ENCODE measurements around the gene SORCS2. TPM values are rescaled to one million over a fixed set of nuclear protein-coding genes. Genes with fewer than 3 reads are reported as not detected.
A peak's percentile ranks its signal among the peaks of the same experiment; 100 is the strongest.

Gene SORCS2
- total RNA-seq, 6 experiments from 2014 or later = 0.18 to 6.2 (median 3.1) TPM

DNA sequence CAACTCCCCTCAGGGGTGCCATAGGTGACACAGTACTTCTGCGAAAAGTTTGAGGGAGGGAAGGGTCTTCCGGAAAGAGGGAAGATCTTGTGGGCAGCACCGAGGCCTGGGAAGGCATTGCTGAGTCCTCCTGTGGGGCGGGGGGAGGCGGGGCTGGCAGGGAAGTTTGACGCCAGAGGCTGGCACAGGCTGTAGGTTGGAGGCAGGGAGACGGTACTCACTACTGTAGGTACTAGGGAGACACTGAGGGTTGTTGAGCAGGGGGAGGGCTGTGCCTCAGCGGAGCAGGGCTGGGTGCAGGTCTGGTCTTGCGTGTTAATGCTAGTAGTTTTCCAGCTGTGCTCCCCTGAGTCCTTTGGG lies 265.7 kb downstream of the SORCS2 start:
- Histone ChIP-seq H3K36me3 (no peaks in the 10 kb centered on the region), H3K27me3 (no peaks in the 10 kb centered on the region), H3K4me3 (no peak overlapping the region), H3K9me3 (no peaks in the 10 kb centered on the region), H3K4me1 (peaks cover 0 to 16% (median 8%) of the 10 kb centered on the region in 4 donors), H3K27ac (no peak overlapping the region)
- ATAC-seq = no peak
- 80% methylated on average over 1 of the region's 9 CpGs for WGBS (ENCODE audit: insufficient coverage, low coverage, low lambda C conversion rate, missing lambda C conversion rate)
- intact Hi-C loops (cut with DNase I) = no loop called here
- no peak for DNase-seq
- no peak for TF ChIP-seq POLR2A (IDR thresholded peaks at IDR 0.05)
- TF ChIP-seq, protein P1, sequence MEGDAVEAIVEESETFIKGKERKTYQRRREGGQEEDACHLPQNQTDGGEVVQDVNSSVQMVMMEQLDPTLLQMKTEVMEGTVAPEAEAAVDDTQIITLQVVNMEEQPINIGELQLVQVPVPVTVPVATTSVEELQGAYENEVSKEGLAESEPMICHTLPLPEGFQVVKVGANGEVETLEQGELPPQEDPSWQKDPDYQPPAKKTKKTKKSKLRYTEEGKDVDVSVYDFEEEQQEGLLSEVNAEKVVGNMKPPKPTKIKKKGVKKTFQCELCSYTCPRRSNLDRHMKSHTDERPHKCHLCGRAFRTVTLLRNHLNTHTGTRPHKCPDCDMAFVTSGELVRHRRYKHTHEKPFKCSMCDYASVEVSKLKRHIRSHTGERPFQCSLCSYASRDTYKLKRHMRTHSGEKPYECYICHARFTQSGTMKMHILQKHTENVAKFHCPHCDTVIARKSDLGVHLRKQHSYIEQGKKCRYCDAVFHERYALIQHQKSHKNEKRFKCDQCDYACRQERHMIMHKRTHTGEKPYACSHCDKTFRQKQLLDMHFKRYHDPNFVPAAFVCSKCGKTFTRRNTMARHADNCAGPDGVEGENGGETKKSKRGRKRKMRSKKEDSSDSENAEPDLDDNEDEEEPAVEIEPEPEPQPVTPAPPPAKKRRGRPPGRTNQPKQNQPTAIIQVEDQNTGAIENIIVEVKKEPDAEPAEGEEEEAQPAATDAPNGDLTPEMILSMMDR (IDR thresholded peaks at IDR 0.05) = no peak

DNA sequence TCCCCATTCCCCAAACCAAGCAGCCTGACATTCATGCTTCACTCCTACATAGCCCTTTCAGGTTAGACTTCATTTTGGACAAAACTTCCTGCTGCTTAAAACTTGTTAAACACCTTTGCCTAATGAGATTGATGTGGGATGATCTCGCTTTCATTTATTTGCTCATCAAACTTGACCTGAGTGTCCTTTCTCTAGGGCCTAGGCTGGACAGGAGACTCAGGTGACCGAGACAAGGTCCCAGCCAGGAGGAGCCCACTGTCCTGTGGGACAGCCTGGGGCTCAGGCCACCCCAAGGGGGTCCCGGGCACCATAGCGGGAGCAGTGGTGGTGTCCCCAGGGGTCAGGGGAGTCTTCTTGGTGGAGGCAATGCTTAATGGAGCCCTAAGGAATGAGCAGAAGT lies 266.1 kb downstream of the SORCS2 start:
- no peak for ATAC-seq
- Histone ChIP-seq H3K27ac (no peak overlapping the region), H3K27me3 (no peaks in the 10 kb centered on the region), H3K36me3 (no peaks in the 10 kb centered on the region), H3K4me1 (peaks cover 0 to 19% (median 8%) of the 10 kb centered on the region in 4 donors), H3K9me3 (no peaks in the 10 kb centered on the region), H3K4me3 (no peak overlapping the region)
- DNase-seq = no peak
- WGBS (ENCODE audit: insufficient coverage, low coverage, low lambda C conversion rate, missing lambda C conversion rate) = no CpG with 5 or more reads among the region's 4 CpGs
- intact Hi-C loops (cut with DNase I) = no loop called here
- TF ChIP-seq, protein P1 (IDR thresholded peaks at IDR 0.05) = no peak
- no peak for TF ChIP-seq POLR2A (IDR thresholded peaks at IDR 0.05)

DNA sequence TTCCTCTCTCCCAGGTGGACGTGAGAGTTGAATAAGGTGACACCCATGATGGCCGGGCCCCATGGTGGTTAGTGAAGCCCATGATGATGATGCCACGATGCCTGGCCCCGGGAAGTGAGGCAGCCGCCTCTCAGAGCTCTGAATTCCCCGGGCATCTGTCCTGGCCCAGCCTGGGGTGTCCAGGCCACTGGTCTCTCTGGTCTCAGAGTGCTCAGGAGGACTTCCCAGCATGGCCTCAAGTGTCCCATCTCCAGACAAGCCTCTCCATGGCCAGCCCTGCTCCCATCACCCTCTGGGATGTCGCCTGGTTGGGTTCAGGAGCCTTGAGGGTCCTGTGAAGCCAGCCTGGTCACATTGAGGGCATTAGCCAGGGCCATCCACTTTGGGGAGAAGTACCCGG lies 267.1 kb downstream of the SORCS2 start:
- TF ChIP-seq POLR2A (IDR thresholded peaks at IDR 0.05) = no peak
- TF ChIP-seq, protein P1 (IDR thresholded peaks at IDR 0.05) = no peak
- Histone ChIP-seq H3K9me3 (no peaks in the 10 kb centered on the region), H3K4me3 (no peak overlapping the region), H3K4me1 (peaks cover 0 to 23% (median 8%) of the 10 kb centered on the region in 4 donors), H3K27ac (no peak overlapping the region), H3K27me3 (no peaks in the 10 kb centered on the region), H3K36me3 (no peaks in the 10 kb centered on the region)
- WGBS (ENCODE audit: insufficient coverage, low coverage, low lambda C conversion rate, missing lambda C conversion rate) = 83% methylated on average over 1 of the region's 8 CpGs
- no peak for DNase-seq
- ATAC-seq = no peak
- intact Hi-C loops (cut with DNase I) = no loop called here

DNA sequence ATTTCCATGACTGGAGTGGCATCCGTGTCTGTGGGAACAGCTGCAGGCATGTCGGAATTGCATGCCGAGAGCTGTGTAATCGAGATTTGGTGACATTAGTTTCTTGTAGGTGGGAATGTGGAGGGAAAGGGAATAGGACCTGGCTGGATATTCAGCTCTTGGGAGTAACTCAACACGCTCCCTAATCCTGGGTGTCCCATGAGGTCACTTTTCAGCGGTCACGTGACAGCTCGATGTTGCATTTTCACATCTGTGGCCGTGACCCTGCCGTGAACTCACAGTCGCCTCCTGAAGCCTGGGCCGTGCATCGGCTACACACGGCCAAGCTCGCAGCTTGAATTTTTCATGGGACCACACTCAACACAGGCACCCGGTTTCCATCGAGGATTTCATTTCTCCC lies 268.2 kb downstream of the SORCS2 start:
- ATAC-seq = peak; percentile 36 to 67 (median 40)
- intact Hi-C loops (cut with DNase I) = loop anchor here in 1 of 2 donors (5.0 to 10.0 kb wide), 2 partner anchors 123 to 254 kb away; no protein-coding TSS in a partner anchor
- Histone ChIP-seq H3K9me3 (no peaks in the 10 kb centered on the region), H3K4me3 (no peak overlapping the region), H3K27ac (no peak overlapping the region), H3K4me1 (peaks cover 0 to 23% (median 8%) of the 10 kb centered on the region in 4 donors), H3K27me3 (no peaks in the 10 kb centered on the region), H3K36me3 (no peaks in the 10 kb centered on the region)
- peak in 2 of 3 donors; percentile 53 to 74 for DNase-seq
- 17% methylated on average over 1 of the region's 17 CpGs for WGBS (ENCODE audit: insufficient coverage, low coverage, low lambda C conversion rate, missing lambda C conversion rate)
- TF ChIP-seq, protein P1 (IDR thresholded peaks at IDR 0.05) = no peak
- no peak for TF ChIP-seq POLR2A (IDR thresholded peaks at IDR 0.05)

DNA sequence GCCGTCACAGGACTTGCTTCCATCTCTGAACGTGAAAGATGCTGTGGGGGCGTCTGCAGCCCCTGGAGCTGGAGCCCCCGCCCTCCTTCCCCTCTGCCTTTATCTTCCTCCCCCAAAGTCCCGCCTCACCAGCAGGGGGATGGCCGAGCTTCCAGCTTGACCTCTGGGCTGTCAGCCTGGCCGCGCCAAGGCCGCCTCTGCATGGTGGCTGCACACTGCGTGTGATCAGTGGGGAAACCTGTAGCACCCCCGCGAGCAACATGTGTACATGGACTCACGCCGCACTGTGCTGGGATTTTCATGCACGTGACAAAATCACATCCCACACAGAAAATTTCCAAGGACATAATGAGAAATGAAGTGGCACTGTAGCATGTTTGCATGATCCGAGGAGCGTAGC lies 268.9 kb downstream of the SORCS2 start:
- WGBS (ENCODE audit: insufficient coverage, low coverage, low lambda C conversion rate, missing lambda C conversion rate) = 60% methylated on average over 9 of the region's 17 CpGs
- no peak for DNase-seq
- Histone ChIP-seq H3K36me3 (no peaks in the 10 kb centered on the region), H3K4me3 (no peak overlapping the region), H3K27ac (no peak overlapping the region), H3K4me1 (peaks cover 0 to 23% (median 8%) of the 10 kb centered on the region in 4 donors), H3K9me3 (no peaks in the 10 kb centered on the region), H3K27me3 (no peaks in the 10 kb centered on the region)
- no peak for ATAC-seq
- no peak for TF ChIP-seq POLR2A (IDR thresholded peaks at IDR 0.05)
- TF ChIP-seq, protein P1 (IDR thresholded peaks at IDR 0.05) = no peak
- intact Hi-C loops (cut with DNase I) = loop anchor here in 1 of 2 donors (5.0 to 10.0 kb wide), 2 partner anchors 124 to 254 kb away; no protein-coding TSS in a partner anchor

Measured in right lobe of liver (tissue), 6 donors.